Smooth muscle cell (in vitro differentiated cells): ENCODE results near the gene PLAAT3. TPM values are rescaled to one million over a fixed set of nuclear protein-coding genes. Genes with fewer than 3 reads are reported as not detected.

Source experiments
- DNase-seq: peaks from one replicate; lab custom pipeline; 2025; ENCODE audit not compliant: unreplicated experiment; lab: John Stamatoyannopoulos, UW
- H2AFZ ChIP-seq: fragments of 200-600 bp; sonication (generic); 2 replicates; pipeline ENCODE4 v1.6.0; 2016; ENCODE audit warnings: antibody characterized with exemption, low read depth, mild to moderate bottlenecking
- H3F3A ChIP-seq: fragments of 200-600 bp; sonication (generic); 2 replicates; pipeline ENCODE4 v1.6.0; 2017; ENCODE audit warnings: antibody characterized with exemption, low read depth
- H3K27ac ChIP-seq: fragments of 200-600 bp; sonication (generic); 2 replicates; pipeline ENCODE4 v1.5.1; 2016; ENCODE audit warnings: low read depth, mild to moderate bottlenecking
- H3K27me3 ChIP-seq: fragments of 200-600 bp; sonication (generic); 2 replicates; pipeline ENCODE4 v1.6.1; 2016; ENCODE audit warnings: low read depth, mild to moderate bottlenecking
- H3K36me3 ChIP-seq: fragments of 200-600 bp; sonication (generic); 2 replicates; pipeline ENCODE4 v1.5.1; 2016; ENCODE audit warnings: low read depth
- H3K4me1 ChIP-seq: fragments of 200-600 bp; sonication (generic); 2 replicates; pipeline ENCODE4 v1.5.1; 2016; ENCODE audit warnings: low read depth
- H3K4me2 ChIP-seq: fragments of 200-600 bp; sonication (generic); 2 replicates; pipeline ENCODE4 v1.6.0; 2016; ENCODE audit warnings: mild to moderate bottlenecking
- H3K4me3 ChIP-seq: fragments of 200-600 bp; sonication (generic); 2 replicates; pipeline ENCODE4 v1.5.1; 2016; ENCODE audit warnings: mild to moderate bottlenecking
- H3K79me2 ChIP-seq: fragments of 200-600 bp; sonication (generic); 2 replicates; pipeline ENCODE4 v1.6.0; 2016; ENCODE audit warnings: low read depth, mild to moderate bottlenecking
- H3K9ac ChIP-seq: fragments of 200-600 bp; sonication (generic); 2 replicates; pipeline ENCODE4 v1.6.0; 2016; ENCODE audit warnings: low read depth
- H3K9me3 ChIP-seq: fragments of 200-600 bp; sonication (generic); replicated peaks from 2 replicates; pipeline ENCODE4 v1.5.1; 2016; ENCODE audit warnings: low read depth
- H4K20me1 ChIP-seq: fragments of 200-600 bp; sonication (generic); 2 replicates; pipeline ENCODE4 v1.6.0; 2016; ENCODE audit warnings: low read depth
- CTCF ChIP-seq: fragments of 200-600 bp; sonication (generic); IDR thresholded peaks from 2 replicates; pipeline ENCODE4 v1.5.1; 2017; ENCODE audit warnings: borderline replicate concordance, mild to moderate bottlenecking, antibody characterized with exemption; ENCODE audit not compliant: insufficient read depth, poor library complexity, severe bottlenecking
- WGBS: methylation state at CpG from one replicate; pipeline ENCODE4 v1.1.7; 2016; ENCODE audit warnings: low lambda C conversion rate; 5-methylcytosine and 5-hydroxymethylcytosine counted together
- polyA plus RNA-seq: library from polyadenylated mRNA; unstranded; fragments of >200 nt; fragmentation: Nextera tagmentation; extraction: Ambion mirVana; gene quantifications from 2 replicates; pipeline ENCODE4 v1.2.1, GENCODE V29; 2016
- total RNA-seq: library from RNA; depleted of rRNA; stranded (reverse); fragments of >200 nt; gene quantifications from 2 replicates; pipeline ENCODE4 v1.2.3, GENCODE V29; 2014

The PLAAT3 gene
- total and polyA plus RNA-seq, 2 experiments from 2014 or later: 0.90 to 5.2 TPM

GRCh38 chr11:63557570-63557969 is 56.7 kb downstream of the PLAAT3 start:
- Histone ChIP-seq H3K4me1 (peaks cover 4% of the 10 kb centered on the region), H3K79me2 (no peaks in the 10 kb centered on the region), H3K36me3 (no peaks in the 10 kb centered on the region), H3K27ac (no peak overlapping the region), H2AFZ (no peak overlapping the region), H3F3A (no peaks in the 10 kb centered on the region), H3K27me3 (no peaks in the 10 kb centered on the region), H3K4me3 (no peak overlapping the region), H4K20me1 (no peaks in the 10 kb centered on the region), H3K4me2 (no peak overlapping the region), H3K9ac (no peak overlapping the region), H3K9me3 (no peaks in the 10 kb centered on the region)
- no peak for DNase-seq
- 94% methylated on average over 7 of the region's 7 CpGs for WGBS
- no peak for TF ChIP-seq CTCF

GRCh38 chr11:63556404-63557013 is 57.7 kb downstream of the PLAAT3 start:
- H3K27ac ChIP-seq: no peak overlapping the region
- TF ChIP-seq CTCF: no peak
- no peaks in the 10 kb centered on the region for H3K36me3 ChIP-seq
- no peaks in the 10 kb centered on the region for H3K9me3 ChIP-seq
- no peak overlapping the region for H3K4me2 ChIP-seq
- no peaks in the 10 kb centered on the region for H3F3A ChIP-seq
- H3K4me1 ChIP-seq: peaks cover 4% of the 10 kb centered on the region
- H2AFZ ChIP-seq: no peak overlapping the region
- no peak for DNase-seq
- H3K79me2 ChIP-seq: no peaks in the 10 kb centered on the region
- no peaks in the 10 kb centered on the region for H3K27me3 ChIP-seq
- no peak overlapping the region for H3K4me3 ChIP-seq
- H4K20me1 ChIP-seq: no peaks in the 10 kb centered on the region
- no peak overlapping the region for H3K9ac ChIP-seq
- WGBS: 70% methylated on average over 5 of the region's 7 CpGs

- Histone ChIP-seq H3K27ac (no peak overlapping the region), H3K4me1 (peaks cover 4% of the 10 kb centered on the region), H3K27me3 (no peaks in the 10 kb centered on the region), H3K9me3 (no peaks in the 10 kb centered on the region), H3K4me2 (peak overlapping the region; percentile 4), H3F3A (no peaks in the 10 kb centered on the region), H2AFZ (no peak overlapping the region), H4K20me1 (no peaks in the 10 kb centered on the region), H3K4me3 (no peak overlapping the region), H3K36me3 (no peaks in the 10 kb centered on the region), H3K9ac (no peak overlapping the region), H3K79me2 (no peaks in the 10 kb centered on the region)
- no peak for DNase-seq
- TF ChIP-seq CTCF: no peak
- 41% methylated on average over 4 of the region's 4 CpGs for WGBS
Observed at GRCh38 chr11:63554877-63555223, 59.4 kb downstream of the PLAAT3 start.

- peak overlapping the region; percentile 48 for H3K4me2 ChIP-seq
- H3F3A ChIP-seq: no peaks in the 10 kb centered on the region
- H3K4me3 ChIP-seq: no peak overlapping the region
- no peaks in the 10 kb centered on the region for H3K79me2 ChIP-seq
- H2AFZ ChIP-seq: peak overlapping the region; percentile 81
- TF ChIP-seq CTCF: no peak
- no peak for DNase-seq
- H4K20me1 ChIP-seq: no peaks in the 10 kb centered on the region
- no peak overlapping the region for H3K27ac ChIP-seq
- H3K9me3 ChIP-seq: no peaks in the 10 kb centered on the region
- H3K9ac ChIP-seq: no peak overlapping the region
- peaks cover 4% of the 10 kb centered on the region for H3K4me1 ChIP-seq
- WGBS: 48% methylated on average over 8 of the region's 8 CpGs
- no peaks in the 10 kb centered on the region for H3K27me3 ChIP-seq
- no peaks in the 10 kb centered on the region for H3K36me3 ChIP-seq
Observed at GRCh38 chr11:63553759-63554158, 60.5 kb downstream of the PLAAT3 start.
